Uterus (tissue), 4 donors: ENCODE data around the gene CAND2. TPM values are rescaled to one million over a fixed set of nuclear protein-coding genes. Genes with fewer than 3 reads are reported as not detected.
"Not testable (repeated sequence)": the region's sequence is repeated elsewhere in the genome, so short reads cannot be mapped to it uniquely, and the experiment has no call there.

ENCODE experiments used
- DNase-seq, 2 donors: peaks; one replicate each; pipeline ENCODE4 v3.0.0-alpha.2; 2019 to 2020
- H3K27ac ChIP-seq, 2 donors: fragments of 200-600 bp; sonication (generic); 1 replicate in 1 of 2; 2 replicates in 1 of 2; pipeline ENCODE4 v1.5.1; 2016 to 2018
- H3K27me3 ChIP-seq, 2 donors: fragments of 200-600 bp; sonication (generic); one replicate each; pipeline ENCODE4 v1.5.1; 2018 to 2019; ENCODE audit warnings: control low read depth in 1 of 2
- H3K36me3 ChIP-seq, 2 donors: fragments of 200-600 bp; sonication (generic); one replicate each; pipeline ENCODE4 v1.5.1; 2019; ENCODE audit warnings: control low read depth in 1 of 2
- H3K4me1 ChIP-seq, 2 donors: fragments of 200-600 bp; sonication (generic); one replicate each; pipeline ENCODE4 v1.5.1; 2018 to 2019; ENCODE audit warnings: control low read depth in 1 of 2
- H3K4me3 ChIP-seq, 2 donors: fragments of 200-600 bp; sonication (generic); 1 replicate in 1 of 2; 2 replicates in 1 of 2; pipeline ENCODE4 v1.5.1; 2018 to 2019; ENCODE audit warnings: mild to moderate bottlenecking in 1 of 2
- H3K9me3 ChIP-seq, 2 donors: fragments of 200-600 bp; sonication (generic); one replicate each; pipeline ENCODE4 v1.5.1; 2019; ENCODE audit warnings: control low read depth in 1 of 2
- CTCF ChIP-seq, 4 experiments: fragments of 200-600 bp in 2 of 4; fragments of 450-650 bp in 2 of 4; sonication (generic) in 2 of 4; IDR thresholded peaks; one replicate each; pipeline ENCODE4 v1.5.1; 2016 to 2019; ENCODE audit warnings: antibody characterized with exemption in 4 of 4, mild to moderate bottlenecking in 2 of 4, moderate library complexity in 1 of 4
- POLR2A ChIP-seq, 2 donors: fragments of 450-650 bp; IDR thresholded peaks; one replicate each; pipeline ENCODE4 v1.6.1; 2016; ENCODE audit warnings: antibody characterized with exemption in 2 of 2, mild to moderate bottlenecking in 1 of 2, moderate library complexity in 1 of 2
- intact Hi-C: fragments of 100-400 bp; cut with DNase I; formaldehyde crosslinking; loops from one replicate; pipeline ENCODE4 v1.15.1; 2023; ENCODE audit warnings: low total_unique reads
- total RNA-seq, 4 donors: library from RNA; depleted of rRNA in 3 of 4; stranded (reverse); fragments of >200 nt in 3 of 4; gene quantifications; one replicate each; pipeline versions ENCODE4 v1.1.0 to v1.2.4, GENCODE V29; 2014 to 2023
- donor health status: DM: yes; HTN: yes; CAD: no.

The CAND2 gene
- total RNA-seq, 4 donors from 2014 or later, result 6.8 to 42.0 (median 22.1) TPM

- no peak overlapping the region for H3K27ac ChIP-seq
- no peak for TF ChIP-seq CTCF (IDR thresholded peaks at IDR 0.05)
- TF ChIP-seq POLR2A (IDR thresholded peaks at IDR 0.05), result no peak
These were observed 41.9 kb downstream of the CAND2 start for GRCh38 chr3:12838179-12838965.

GRCh38 chr3:12839156-12839946 lies 42.9 kb downstream of the CAND2 start:
- peaks cover 0 to 10% of the 10 kb centered on the region in 2 donors for H3K4me1 ChIP-seq
- H3K4me3 ChIP-seq, result no peak overlapping the region
- no peak for DNase-seq
- TF ChIP-seq POLR2A (IDR thresholded peaks at IDR 0.05) (no peak), CTCF (IDR thresholded peaks at IDR 0.05) (no peak)
- H3K27ac ChIP-seq, result no peak overlapping the region
- no peaks in the 10 kb centered on the region for H3K9me3 ChIP-seq
- intact Hi-C loops, result no loop called here
- H3K36me3 ChIP-seq, result no peaks in the 10 kb centered on the region
- H3K27me3 ChIP-seq, result no peaks in the 10 kb centered on the region

More at GRCh38 chr3:12838179-12838965, 41.9 kb downstream of the CAND2 start:
- Histone ChIP-seq H3K9me3 (no peaks in the 10 kb centered on the region), H3K4me1 (peaks cover 0 to 10% of the 10 kb centered on the region in 2 donors), H3K27me3 (no peaks in the 10 kb centered on the region), H3K36me3 (no peaks in the 10 kb centered on the region), H3K4me3 (no peak overlapping the region)
- no peak for DNase-seq
- intact Hi-C loops, result no loop called here

GRCh38 chr3:12840148-12840547 lies 43.7 kb downstream of the CAND2 start:
- DNase-seq, intact Hi-C loops: not testable (repeated sequence)
- peak overlapping the region; percentile 96 to 97 for H3K27ac ChIP-seq

GRCh38 chr3:12840591-12841148 lies 44.2 kb downstream of the CAND2 start:
- no peaks in the 10 kb centered on the region for H3K36me3 ChIP-seq
- no peaks in the 10 kb centered on the region for H3K9me3 ChIP-seq
- no peaks in the 10 kb centered on the region for H3K27me3 ChIP-seq
- peak overlapping the region; percentile 77 to 81 for H3K4me3 ChIP-seq
- TF ChIP-seq POLR2A (IDR thresholded peaks at IDR 0.05) (no peak), CTCF (IDR thresholded peaks at IDR 0.05) (no peak)
- intact Hi-C loops, result no loop called here
- H3K27ac ChIP-seq, result peak overlapping the region; percentile 96 to 97
- no peak for DNase-seq
- peaks cover 0 to 10% of the 10 kb centered on the region in 2 donors for H3K4me1 ChIP-seq

More at GRCh38 chr3:12840148-12840547, 43.7 kb downstream of the CAND2 start:
- peaks cover 0 to 10% of the 10 kb centered on the region in 2 donors for H3K4me1 ChIP-seq
- H3K27me3 ChIP-seq, H3K36me3 ChIP-seq, H3K9me3 ChIP-seq: not testable (repeated sequence)
- H3K4me3 ChIP-seq, result peak overlapping the region; percentile 77 to 81

- Histone ChIP-seq H3K9me3 (no peaks in the 10 kb centered on the region), H3K4me1 (peaks cover 0 to 10% of the 10 kb centered on the region in 2 donors), H3K36me3 (no peaks in the 10 kb centered on the region), H3K27ac (peak within 1 kb of the TSS; percentile 96 to 97), H3K27me3 (no peaks in the 10 kb centered on the region), H3K4me3 (peak within 1 kb of the TSS; percentile 77 to 81)
- intact Hi-C loops, result no loop called here
- peak; percentile 82 to 91 for DNase-seq
- TF ChIP-seq POLR2A (IDR thresholded peaks at IDR 0.05) (peak; percentile 56 to 80), CTCF (IDR thresholded peaks at IDR 0.05) (peak; percentile 72 to 89 (median 80))
These were observed 44.9 kb downstream of the CAND2 start, which contains the start of gene RPL32 for GRCh38 chr3:12841149-12841969. Gene RPL32, minus strand, starts transcription at chr3:12841565. Its CDS starts 1,328 bp downstream, at chr3:12840237.
